ENCODE results near the gene RAB4A. TPM values are rescaled to one million over a fixed set of nuclear protein-coding genes. Genes with fewer than 3 reads are reported as not detected.
"Not testable (repeated sequence)": the region's sequence is repeated elsewhere in the genome, so short reads cannot be mapped to it uniquely, and the experiment has no call there.

RAB4A gene
- total RNA-seq, 2 donors from 2014 or later, result 56.2 to 58.9 TPM

DNA sequence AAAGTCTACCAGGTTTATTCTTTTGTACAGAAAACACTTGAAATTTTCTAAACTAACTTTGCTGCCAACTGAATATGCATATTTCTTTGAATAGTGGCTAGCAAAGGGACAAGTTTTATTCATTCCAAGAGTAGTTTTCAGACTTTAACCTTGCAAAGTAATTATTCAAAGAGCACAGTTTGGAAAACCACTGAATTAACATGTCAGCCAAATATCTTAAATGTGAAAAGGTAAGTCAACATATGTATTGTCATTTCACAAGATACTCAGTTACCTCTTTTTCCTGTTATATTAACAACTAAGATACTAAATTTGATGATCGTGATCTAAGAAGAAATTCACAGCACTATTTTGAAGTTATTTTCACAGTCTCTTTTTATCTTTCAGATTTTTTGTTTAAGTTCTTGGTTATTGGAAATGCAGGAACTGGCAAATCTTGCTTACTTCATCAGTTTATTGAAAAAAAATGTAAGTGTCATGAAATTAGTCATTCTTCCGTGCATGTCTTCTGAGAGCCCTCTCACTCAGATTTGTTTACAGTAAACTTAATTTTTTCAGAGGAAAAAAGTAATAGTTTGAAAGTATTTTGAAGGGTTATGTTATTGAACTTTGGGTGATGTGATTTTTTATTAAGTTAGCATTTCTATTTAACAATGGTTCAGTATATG lies 15.3 kb downstream of the RAB4A start:
- no peak for DNase-seq (ENCODE audit: low spot score)
- intact Hi-C loops (cut with DNase I), result no loop called here

DNA sequence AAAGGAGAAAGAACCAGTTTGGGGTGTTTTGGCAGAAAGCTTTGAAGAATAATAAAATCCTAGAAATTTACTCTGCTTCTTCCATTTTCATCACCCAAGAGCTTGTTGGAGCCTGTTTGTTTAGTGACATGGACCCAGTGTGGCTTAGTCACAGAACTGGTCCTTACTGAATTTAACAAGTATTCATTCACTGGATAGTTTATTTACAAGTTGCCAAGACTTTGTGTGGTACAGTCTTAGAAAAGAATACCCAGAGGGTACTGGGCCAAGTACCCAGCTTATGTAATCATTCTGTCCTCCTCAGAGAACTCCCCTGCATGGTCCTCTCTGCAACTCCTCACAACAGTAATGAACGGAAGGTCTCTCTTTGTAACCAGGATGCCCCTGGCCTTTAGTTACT lies 16.4 kb downstream of the RAB4A start:
- intact Hi-C loops (cut with DNase I), result no loop called here
- DNase-seq (ENCODE audit: low spot score), result no peak

DNA sequence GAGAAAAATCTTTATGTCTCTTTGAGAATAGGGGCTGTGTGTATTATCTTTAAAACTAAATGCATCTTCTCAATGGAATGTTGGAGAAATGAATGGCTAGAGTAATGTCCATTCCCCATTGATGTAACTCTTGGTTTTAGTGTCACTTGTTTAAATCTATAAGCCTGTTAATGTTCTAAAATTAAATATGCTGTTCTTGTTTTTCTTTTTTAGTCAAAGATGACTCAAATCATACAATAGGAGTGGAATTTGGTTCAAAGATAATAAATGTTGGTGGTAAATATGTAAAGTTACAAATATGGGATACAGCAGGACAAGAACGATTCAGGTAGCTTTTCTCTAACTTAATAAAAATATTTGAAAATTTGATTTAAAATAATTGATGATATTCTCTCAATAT lies 17.6 kb downstream of the RAB4A start:
- intact Hi-C loops (cut with DNase I), result no loop called here
- no peak for DNase-seq (ENCODE audit: low spot score)

- intact Hi-C loops (cut with DNase I), result not testable (repeated sequence)
Measured at GRCh38 chr1:229291686-229292085, 20.8 kb downstream of the RAB4A start.

GRCh38 chr1:229293528-229294204 lies 22.8 kb downstream of the RAB4A start:
- intact Hi-C loops (cut with DNase I), result no loop called here

More at GRCh38 chr1:229291686-229292085, 20.8 kb downstream of the RAB4A start:
- DNase-seq (ENCODE audit: low spot score), result not testable (repeated sequence)

GRCh38 chr1:229295745-229296144 lies 24.8 kb downstream of the RAB4A start:
- intact Hi-C loops (cut with DNase I), result no loop called here
- no peak for DNase-seq (ENCODE audit: low spot score)

More at GRCh38 chr1:229293528-229294204, 22.8 kb downstream of the RAB4A start:
- no peak for DNase-seq (ENCODE audit: low spot score)

DNA sequence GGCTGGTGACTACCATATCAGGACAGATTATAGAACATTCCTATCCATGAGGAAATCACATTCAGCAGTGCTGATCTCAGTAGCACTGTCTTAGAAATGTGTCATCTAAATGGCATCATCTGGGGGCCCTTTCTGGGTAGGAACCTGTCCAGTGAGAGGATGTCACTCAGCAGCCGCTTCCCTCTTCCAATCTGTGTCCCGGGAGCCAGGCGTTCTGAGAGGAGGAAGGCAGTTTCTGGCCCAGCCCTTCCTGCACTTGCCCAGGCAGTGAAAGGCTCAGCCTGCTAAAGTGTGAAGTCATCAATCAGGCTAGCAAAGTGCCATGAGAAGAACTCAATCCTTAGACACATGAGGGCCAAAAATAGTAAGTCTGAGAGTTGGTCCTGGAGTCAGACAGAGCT lies 25.6 kb downstream of the RAB4A start:
- intact Hi-C loops (cut with DNase I), result no loop called here
- no peak for DNase-seq (ENCODE audit: low spot score)

GRCh38 chr1:229297746-229298145 lies 26.8 kb downstream of the RAB4A start:
- intact Hi-C loops (cut with DNase I), result no loop called here
- DNase-seq (ENCODE audit: low spot score), result no peak

DNA sequence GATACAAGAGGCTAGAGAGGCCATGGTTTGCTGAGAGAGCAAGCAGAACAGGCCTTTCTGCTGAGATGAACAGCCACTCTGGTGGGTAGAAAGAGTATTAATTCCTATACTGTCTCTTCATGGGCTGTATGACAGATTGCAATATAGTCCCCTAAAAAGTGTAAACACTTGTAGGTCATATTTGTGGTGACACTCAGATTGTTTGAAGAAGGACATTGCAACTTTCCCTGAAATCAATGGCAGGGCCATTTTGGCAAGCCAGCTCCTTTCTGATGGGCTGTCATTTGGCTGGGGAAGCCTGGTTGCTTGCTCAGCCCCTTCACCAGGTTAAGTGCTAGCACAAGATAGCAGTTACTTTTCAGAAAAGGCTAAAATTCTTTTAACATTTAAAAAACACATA lies 27.5 kb downstream of the RAB4A start:
- intact Hi-C loops (cut with DNase I), result no loop called here
- no peak for DNase-seq (ENCODE audit: low spot score)

- intact Hi-C loops (cut with DNase I), result no loop called here
- no peak for DNase-seq (ENCODE audit: low spot score)
Measured at GRCh38 chr1:229298887-229299503, 28.1 kb downstream of the RAB4A start.

GRCh38 chr1:229300099-229300757 lies 29.3 kb downstream of the RAB4A start:
- DNase-seq (ENCODE audit: low spot score), result no peak
- intact Hi-C loops (cut with DNase I), result no loop called here

DNA sequence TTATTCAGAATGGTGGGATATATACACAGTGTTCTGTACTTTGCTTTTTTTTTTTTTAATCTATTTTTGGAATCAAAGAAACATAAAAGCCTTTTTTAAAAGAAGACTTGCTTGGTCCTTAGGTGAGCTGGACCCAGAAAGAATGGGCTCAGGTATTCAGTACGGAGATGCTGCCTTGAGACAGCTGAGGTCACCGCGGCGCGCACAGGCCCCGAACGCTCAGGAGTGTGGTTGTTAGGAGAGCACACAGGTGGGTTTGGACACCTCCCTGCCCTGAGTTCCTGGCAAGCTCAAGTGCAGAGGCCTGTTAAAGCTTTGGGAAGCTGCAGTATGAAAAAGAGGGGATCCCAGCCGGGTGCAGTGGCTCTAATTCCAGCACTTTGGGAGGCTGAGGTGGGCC lies 31.8 kb downstream of the RAB4A start:
- intact Hi-C loops (cut with DNase I), result no loop called here
- no peak for DNase-seq (ENCODE audit: low spot score)

GRCh38 chr1:229303855-229304254 lies 32.9 kb downstream of the RAB4A start:
- intact Hi-C loops (cut with DNase I), result no loop called here
- no peak for DNase-seq (ENCODE audit: low spot score)

DNA sequence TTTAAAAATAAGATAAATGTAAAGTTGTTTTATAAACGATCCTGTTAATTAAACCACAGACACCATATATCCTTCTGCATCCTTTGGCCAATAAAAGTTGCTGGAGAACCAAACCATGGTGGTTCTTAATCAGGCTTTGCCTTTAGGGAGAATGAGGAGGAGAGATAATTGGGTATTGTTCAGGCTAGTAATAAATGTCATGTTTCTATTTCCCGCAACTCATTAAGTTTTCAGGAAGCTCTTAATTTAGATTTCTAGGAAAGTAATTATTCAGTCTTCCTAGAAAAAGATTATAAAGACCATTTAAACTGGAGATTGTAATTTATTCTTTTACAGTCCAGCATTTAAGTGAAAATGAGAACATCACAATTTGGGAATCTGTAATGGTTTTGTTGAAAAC lies 34.5 kb downstream of the RAB4A start:
- no peak for DNase-seq (ENCODE audit: low spot score)
- intact Hi-C loops (cut with DNase I), result no loop called here

- intact Hi-C loops (cut with DNase I), result no loop called here
- DNase-seq (ENCODE audit: low spot score), result no peak
Measured at GRCh38 chr1:229309074-229309473, 38.2 kb downstream of the RAB4A start.

DNA sequence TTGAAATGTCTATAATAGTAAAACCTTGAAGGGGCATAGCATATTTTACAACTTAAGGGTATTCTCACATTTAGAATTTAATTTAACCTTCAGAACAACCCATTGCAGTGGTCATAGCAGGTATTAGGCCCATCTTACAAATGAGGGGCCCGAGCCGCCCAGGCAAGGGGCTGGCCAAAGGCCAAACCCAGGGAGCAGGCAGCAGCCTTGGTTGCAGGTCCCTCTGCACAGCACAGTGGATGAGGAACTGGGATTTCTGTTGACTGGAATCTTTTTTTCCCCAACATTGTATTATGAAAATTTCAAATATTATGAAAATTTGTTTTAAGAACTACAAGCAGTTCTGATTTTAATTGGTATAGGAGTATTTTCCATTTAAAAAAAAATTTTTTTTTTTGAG lies 38.8 kb downstream of the RAB4A start:
- DNase-seq (ENCODE audit: low spot score), result no peak
- intact Hi-C loops (cut with DNase I), result no loop called here

GRCh38 chr1:229310833-229311232 lies 39.9 kb downstream of the RAB4A start:
- intact Hi-C loops (cut with DNase I), result no loop called here
- DNase-seq (ENCODE audit: low spot score), result no peak

DNA sequence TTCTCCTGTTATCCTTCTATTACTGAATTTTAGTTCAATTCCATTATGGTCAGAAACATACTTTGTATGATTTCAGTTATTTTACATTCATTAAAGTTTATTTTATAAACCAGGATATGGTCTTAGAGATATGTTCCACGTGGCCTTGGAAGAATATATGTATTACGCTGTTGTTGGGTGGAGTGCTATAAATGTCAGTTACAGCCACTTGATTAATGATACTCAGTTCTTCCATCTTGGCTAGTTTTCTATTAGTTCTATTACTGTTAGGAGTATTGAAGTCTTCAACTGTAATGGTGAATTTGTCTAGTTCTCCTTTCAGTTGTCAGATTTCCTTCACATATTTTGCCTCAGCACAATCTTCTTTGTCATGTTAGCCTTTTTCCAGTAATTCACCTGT lies 45.3 kb downstream of the RAB4A start:
- no peak for DNase-seq (ENCODE audit: low spot score)

DNA sequence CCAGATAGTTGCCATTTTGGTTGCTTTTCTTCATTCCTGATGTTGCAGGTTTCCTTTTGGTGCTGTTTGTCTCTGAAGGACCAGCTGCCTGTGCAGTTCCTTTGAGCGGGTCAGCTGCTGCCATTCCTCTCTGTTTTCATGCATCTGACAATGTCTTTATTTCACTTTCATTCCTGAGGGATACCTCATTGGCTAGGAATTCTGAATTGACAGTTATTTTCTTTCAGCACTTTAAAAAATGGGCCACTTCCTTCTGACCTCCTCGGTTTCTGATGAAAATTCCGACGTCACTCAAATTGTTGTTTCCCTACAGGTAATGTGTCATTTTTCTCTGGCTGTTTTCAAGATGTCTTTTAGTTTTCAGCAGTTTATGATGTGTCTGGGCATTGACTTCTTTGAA lies 47.1 kb downstream of the RAB4A start:
- DNase-seq (ENCODE audit: low spot score), result no peak
- intact Hi-C loops (cut with DNase I), result no loop called here

More for the DNA sequence above, 45.3 kb downstream of the RAB4A start:
- intact Hi-C loops (cut with DNase I), result no loop called here

GRCh38 chr1:229319487-229319886 lies 48.6 kb downstream of the RAB4A start:
- intact Hi-C loops (cut with DNase I), result no loop called here
- no peak for DNase-seq (ENCODE audit: low spot score)

Data from posterior vena cava (tissue), 2 donors.